ENCODE data around the gene ACAN. TPM values are rescaled to one million over a fixed set of nuclear protein-coding genes. Genes with fewer than 3 reads are reported as not detected.

Gene ACAN
- total RNA-seq, 1 experiment from 2014 or later, result not detected

DNA sequence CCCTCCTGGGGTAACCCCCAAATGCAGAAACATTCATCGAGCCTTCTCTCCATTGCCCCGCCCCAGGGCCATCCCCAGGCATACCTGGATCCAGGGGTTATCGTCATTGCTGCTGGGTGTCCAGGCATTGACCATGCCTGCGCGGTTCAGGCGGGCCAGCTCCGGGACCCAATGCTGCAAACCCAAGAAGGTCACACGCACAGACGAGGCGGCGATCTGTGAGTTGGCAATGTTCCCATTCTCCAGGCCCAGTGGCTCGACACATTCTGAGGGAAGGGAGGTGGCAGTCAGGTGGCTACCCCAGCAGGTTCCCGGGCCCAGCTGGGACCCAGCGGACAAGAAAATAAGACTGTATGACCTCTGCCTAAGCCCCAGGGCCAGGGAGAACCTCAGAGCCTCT is 103.9 kb downstream of the ACAN start:
- no peak for DNase-seq (ENCODE audit: low spot score)
- CTCF ChIA-PET, result no interaction called here
- Histone ChIP-seq H3K4me1 (ENCODE audit: insufficient read depth, low read length, poor library complexity, severe bottlenecking) (peaks cover 9% of the 10 kb centered on the region), H3K4me3 (ENCODE audit: low read depth, low read length, poor library complexity, severe bottlenecking) (no peak overlapping the region), H3K9me3 (ENCODE audit: low read depth, low read length, poor library complexity, severe bottlenecking) (no peaks in the 10 kb centered on the region), H3K36me3 (ENCODE audit: insufficient read depth, low read length, poor library complexity, severe bottlenecking) (peaks cover 3% of the 10 kb centered on the region), H3K27me3 (replicated peaks; ENCODE audit: insufficient read depth, low read depth, low read length, poor library complexity) (no peaks in the 10 kb centered on the region), H3K27ac (ENCODE audit: low read depth, low read length, poor library complexity, severe bottlenecking) (no peak overlapping the region)
- BruUV-seq (replicated peaks), result no TSS peak
- TF ChIP-seq, protein P1, sequence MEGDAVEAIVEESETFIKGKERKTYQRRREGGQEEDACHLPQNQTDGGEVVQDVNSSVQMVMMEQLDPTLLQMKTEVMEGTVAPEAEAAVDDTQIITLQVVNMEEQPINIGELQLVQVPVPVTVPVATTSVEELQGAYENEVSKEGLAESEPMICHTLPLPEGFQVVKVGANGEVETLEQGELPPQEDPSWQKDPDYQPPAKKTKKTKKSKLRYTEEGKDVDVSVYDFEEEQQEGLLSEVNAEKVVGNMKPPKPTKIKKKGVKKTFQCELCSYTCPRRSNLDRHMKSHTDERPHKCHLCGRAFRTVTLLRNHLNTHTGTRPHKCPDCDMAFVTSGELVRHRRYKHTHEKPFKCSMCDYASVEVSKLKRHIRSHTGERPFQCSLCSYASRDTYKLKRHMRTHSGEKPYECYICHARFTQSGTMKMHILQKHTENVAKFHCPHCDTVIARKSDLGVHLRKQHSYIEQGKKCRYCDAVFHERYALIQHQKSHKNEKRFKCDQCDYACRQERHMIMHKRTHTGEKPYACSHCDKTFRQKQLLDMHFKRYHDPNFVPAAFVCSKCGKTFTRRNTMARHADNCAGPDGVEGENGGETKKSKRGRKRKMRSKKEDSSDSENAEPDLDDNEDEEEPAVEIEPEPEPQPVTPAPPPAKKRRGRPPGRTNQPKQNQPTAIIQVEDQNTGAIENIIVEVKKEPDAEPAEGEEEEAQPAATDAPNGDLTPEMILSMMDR (conservative IDR thresholded peaks at IDR 0.05; ENCODE audit: low read depth, low read length), result no peak
- TF ChIP-seq EZH2 (IDR thresholded peaks at IDR 0.05; ENCODE audit: borderline replicate concordance, low read depth, low read length, poor library complexity, severe bottlenecking), result no peak
- POLR2A ChIA-PET (ENCODE audit: low non-redundant PET), result no interaction called here
- intact Hi-C loops (cut with micrococcal nuclease; ENCODE audit: unreplicated experiment), result no loop called here

GRCh38 chr15:88908123-88908522 is 104.9 kb downstream of the ACAN start:
- H3K27ac ChIP-seq (ENCODE audit: low read depth, low read length, poor library complexity, severe bottlenecking), result no peak overlapping the region
- ChIA-PET POLR2A (ENCODE audit: low non-redundant PET) (no interaction called here), CTCF (interaction anchor here (0.5 kb wide), 1 partner anchor 66 kb away, joined by 8 read pairs; no protein-coding TSS in a partner anchor)
- H3K4me1 ChIP-seq (ENCODE audit: insufficient read depth, low read length, poor library complexity, severe bottlenecking), result peaks cover 12% of the 10 kb centered on the region
- H3K9me3 ChIP-seq (ENCODE audit: low read depth, low read length, poor library complexity, severe bottlenecking), result no peaks in the 10 kb centered on the region
- H3K27me3 ChIP-seq (replicated peaks; ENCODE audit: insufficient read depth, low read depth, low read length, poor library complexity), result no peaks in the 10 kb centered on the region
- H3K36me3 ChIP-seq (ENCODE audit: insufficient read depth, low read length, poor library complexity, severe bottlenecking), result peaks cover 3% of the 10 kb centered on the region
- H3K4me3 ChIP-seq (ENCODE audit: low read depth, low read length, poor library complexity, severe bottlenecking), result no peak overlapping the region
- TF ChIP-seq EZH2 (IDR thresholded peaks at IDR 0.05; ENCODE audit: borderline replicate concordance, low read depth, low read length, poor library complexity, severe bottlenecking), result no peak
- TF ChIP-seq, protein P1 (conservative IDR thresholded peaks at IDR 0.05; ENCODE audit: low read depth, low read length), result no peak
- intact Hi-C loops (cut with micrococcal nuclease; ENCODE audit: unreplicated experiment), result no loop called here
- no peak for DNase-seq (ENCODE audit: low spot score)
- no TSS peak for BruUV-seq (replicated peaks)

DNA sequence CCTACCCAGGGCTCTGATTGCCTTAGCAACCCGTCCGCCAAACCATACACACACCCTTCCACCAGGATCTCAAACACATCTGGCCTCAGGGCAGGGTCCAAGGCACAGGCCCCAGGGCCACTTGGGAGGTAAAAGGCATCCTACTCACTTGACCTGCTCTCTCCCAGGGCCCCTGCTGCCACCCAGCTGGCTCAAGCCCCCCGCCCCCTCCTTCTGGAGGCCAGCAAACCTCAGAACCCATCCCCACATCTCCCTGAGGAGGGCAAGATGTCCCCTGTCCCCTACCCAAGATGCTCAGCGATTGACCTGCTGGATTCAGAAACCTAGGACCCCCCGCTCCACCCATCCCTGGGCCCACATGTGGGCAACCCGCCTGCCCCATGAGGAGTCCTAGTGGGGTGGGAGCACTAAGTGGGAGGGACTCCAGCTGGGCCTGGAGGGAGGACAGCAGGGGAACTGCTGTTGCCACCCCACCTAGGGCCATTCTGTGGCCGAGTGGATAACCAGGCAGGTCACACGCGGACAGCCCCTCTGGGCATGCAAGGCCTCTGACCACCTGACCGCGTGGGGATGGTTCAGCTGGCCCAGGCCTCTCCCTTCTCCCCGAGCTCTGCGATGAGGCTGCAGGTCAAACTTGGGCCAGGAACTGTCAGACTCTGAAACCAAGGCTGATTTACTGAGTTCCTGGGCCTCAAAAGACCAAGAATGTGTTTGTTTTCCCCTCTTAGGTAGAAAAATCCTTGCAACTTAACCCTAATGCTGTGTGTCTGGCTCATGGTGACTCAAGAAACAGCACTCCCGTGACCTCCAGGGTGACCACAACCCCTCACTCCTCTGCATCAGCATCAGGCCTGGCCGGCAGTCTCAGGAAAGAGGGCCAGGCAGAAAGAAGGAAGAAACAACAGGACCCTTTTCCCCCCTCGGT is 105.7 kb downstream of the ACAN start:
- Histone ChIP-seq H3K4me1 (ENCODE audit: insufficient read depth, low read length, poor library complexity, severe bottlenecking) (peaks cover 16% of the 10 kb centered on the region), H3K4me3 (ENCODE audit: low read depth, low read length, poor library complexity, severe bottlenecking) (no peak overlapping the region), H3K27me3 (replicated peaks; ENCODE audit: insufficient read depth, low read depth, low read length, poor library complexity) (no peaks in the 10 kb centered on the region), H3K9me3 (ENCODE audit: low read depth, low read length, poor library complexity, severe bottlenecking) (no peaks in the 10 kb centered on the region), H3K27ac (ENCODE audit: low read depth, low read length, poor library complexity, severe bottlenecking) (no peak overlapping the region), H3K36me3 (ENCODE audit: insufficient read depth, low read length, poor library complexity, severe bottlenecking) (peaks cover 3% of the 10 kb centered on the region)
- no peak for DNase-seq (ENCODE audit: low spot score)
- intact Hi-C loops (cut with micrococcal nuclease; ENCODE audit: unreplicated experiment), result no loop called here
- ChIA-PET CTCF (interaction anchor here (0.5 kb wide), 1 partner anchor 66 kb away, joined by 8 read pairs; no protein-coding TSS in a partner anchor), POLR2A (ENCODE audit: low non-redundant PET) (no interaction called here)
- TF ChIP-seq, protein P1 (conservative IDR thresholded peaks at IDR 0.05; ENCODE audit: low read depth, low read length), result no peak
- no peak for TF ChIP-seq EZH2 (IDR thresholded peaks at IDR 0.05; ENCODE audit: borderline replicate concordance, low read depth, low read length, poor library complexity, severe bottlenecking)
- no TSS peak for BruUV-seq (replicated peaks)
